Colonic mucosa (tissue), 4 donors: ENCODE data around the gene BMP2K. TPM values are rescaled to one million over a fixed set of nuclear protein-coding genes. Genes with fewer than 3 reads are reported as not detected.

Source experiments
- DNase-seq: peaks from one replicate; pipeline ENCODE4 v3.0.0-alpha.2; 2020
- H3K27ac ChIP-seq: fragments of 200-600 bp; one replicate; pipeline ENCODE4 v1.8.0; 2021
- H3K27me3 ChIP-seq: fragments of 200-600 bp; one replicate; pipeline ENCODE4 v1.8.0; 2021
- H3K36me3 ChIP-seq: fragments of 200-600 bp; one replicate; pipeline ENCODE4 v1.8.0; 2021
- H3K4me1 ChIP-seq: fragments of 200-600 bp; one replicate; pipeline ENCODE4 v1.8.0; 2021; ENCODE audit warnings: mild to moderate bottlenecking
- H3K4me3 ChIP-seq: fragments of 200-600 bp; one replicate; pipeline ENCODE4 v1.8.0; 2021
- H3K9ac ChIP-seq, 2 donors: one replicate each; pipeline ENCODE4 v1.7.0; 2013; ENCODE audit warnings: control low read depth in 2 of 2, low read depth in 2 of 2, low read length in 2 of 2
- H3K9me3 ChIP-seq: fragments of 200-600 bp; one replicate; pipeline ENCODE4 v1.8.0; 2021
- CTCF ChIP-seq: fragments of 200-600 bp; IDR thresholded peaks from one replicate; pipeline ENCODE4 v1.8.0; 2022; ENCODE audit warnings: antibody characterized with exemption, mild to moderate bottlenecking
- intact Hi-C: fragments of 100-400 bp; cut with DNase I; formaldehyde crosslinking; loops from one replicate; pipeline ENCODE4 v1.14.1; 2022
- total RNA-seq, 2 donors: library from RNA; stranded (reverse); fragmentation: NEBNext Ultra II Directional in 1 of 2; extraction: Animal tissue kit (Norgen Biotek cat#: 25700) in 1 of 2; gene quantifications; one replicate each; pipeline ENCODE4 v1.2.1, GENCODE V29; 2021
- donor health status: healthy.
- donor health status: DM: no; HTN: no; CAD: no.
- donor health status: DM: no; HTN: no; CAD: no.

Gene BMP2K
- total RNA-seq, 2 donors from 2014 or later = 52.4 to 55.7 TPM

GRCh38 chr4:78880874-78881492 lies 104.8 kb downstream of the BMP2K start:
- no peaks in the 10 kb centered on the region for H3K9me3 ChIP-seq
- H3K36me3 ChIP-seq = no peaks in the 10 kb centered on the region
- TF ChIP-seq CTCF = no peak
- no peak overlapping the region for H3K4me3 ChIP-seq
- no peaks in the 10 kb centered on the region for H3K4me1 ChIP-seq
- intact Hi-C loops = no loop called here
- no peak for DNase-seq
- H3K27me3 ChIP-seq = no peaks in the 10 kb centered on the region
- no peak overlapping the region for H3K9ac ChIP-seq
- no peak overlapping the region for H3K27ac ChIP-seq

DNA sequence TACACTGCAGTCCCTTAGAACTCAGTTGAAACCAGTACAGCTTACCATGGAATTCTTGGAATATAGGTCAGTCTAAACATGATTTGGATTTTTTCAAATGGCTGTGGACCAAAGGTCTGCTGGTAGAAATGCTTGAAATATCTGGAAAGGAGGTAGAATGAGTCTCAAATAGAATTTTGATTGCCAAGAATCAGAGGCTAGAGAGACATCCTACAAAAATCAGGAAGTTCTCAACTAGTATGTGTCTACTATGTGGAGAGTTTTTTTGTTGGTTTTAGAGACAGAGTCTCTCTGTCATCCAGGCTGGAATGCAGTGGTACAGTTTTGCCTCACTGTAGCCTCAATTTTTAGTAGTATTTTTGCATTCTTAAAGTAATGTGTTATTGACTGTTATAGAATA lies 109.4 kb downstream of the BMP2K start:
- no peaks in the 10 kb centered on the region for H3K9me3 ChIP-seq
- no peak for TF ChIP-seq CTCF

GRCh38 chr4:78889955-78890354 lies 113.8 kb downstream of the BMP2K start:
- intact Hi-C loops = no loop called here
- Histone ChIP-seq H3K27me3 (no peaks in the 10 kb centered on the region), H3K27ac (no peak overlapping the region), H3K36me3 (no peaks in the 10 kb centered on the region), H3K9me3 (no peaks in the 10 kb centered on the region), H3K9ac (no peak overlapping the region), H3K4me3 (no peak overlapping the region), H3K4me1 (no peaks in the 10 kb centered on the region)
- no peak for DNase-seq
- no peak for TF ChIP-seq CTCF

More for the DNA sequence above, 109.4 kb downstream of the BMP2K start:
- intact Hi-C loops = no loop called here
- Histone ChIP-seq H3K4me3 (no peak overlapping the region), H3K27me3 (no peaks in the 10 kb centered on the region), H3K9ac (no peak overlapping the region), H3K27ac (no peak overlapping the region), H3K36me3 (no peaks in the 10 kb centered on the region), H3K4me1 (no peaks in the 10 kb centered on the region)
- DNase-seq = no peak

GRCh38 chr4:78899302-78899701 lies 123.2 kb downstream of the BMP2K start:
- Histone ChIP-seq H3K4me1 (peaks cover 3% of the 10 kb centered on the region), H3K9ac (no peak overlapping the region), H3K27ac (no peak overlapping the region), H3K36me3 (no peaks in the 10 kb centered on the region), H3K9me3 (no peaks in the 10 kb centered on the region), H3K27me3 (no peaks in the 10 kb centered on the region), H3K4me3 (no peak overlapping the region)
- DNase-seq = no peak
- no peak for TF ChIP-seq CTCF
- intact Hi-C loops = no loop called here

DNA sequence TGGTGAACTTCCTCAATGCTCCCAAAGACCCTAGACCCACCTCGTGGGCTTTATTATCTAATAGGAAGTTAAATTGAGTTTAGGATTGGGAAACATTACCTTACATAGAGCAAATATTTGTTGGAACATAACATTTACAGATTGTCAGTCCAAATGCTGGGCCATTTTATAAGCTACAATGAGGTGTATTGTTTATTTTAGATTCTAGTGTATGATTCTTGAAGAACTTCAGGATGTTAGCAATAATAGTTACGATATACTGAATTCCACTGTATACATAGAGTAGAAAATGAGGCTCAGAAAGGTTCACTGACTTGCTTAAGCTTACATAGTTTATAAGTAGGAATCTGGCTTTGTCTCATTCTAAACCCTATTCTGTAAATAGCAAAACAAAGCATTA lies 125.7 kb downstream of the BMP2K start:
- H3K9me3 ChIP-seq = no peaks in the 10 kb centered on the region
- H3K36me3 ChIP-seq = no peaks in the 10 kb centered on the region
- H3K4me3 ChIP-seq = no peak overlapping the region
- no peaks in the 10 kb centered on the region for H3K27me3 ChIP-seq
- intact Hi-C loops = no loop called here
- DNase-seq = no peak
- H3K9ac ChIP-seq = no peak overlapping the region
- H3K27ac ChIP-seq = no peak overlapping the region
- peaks cover 3% of the 10 kb centered on the region for H3K4me1 ChIP-seq
- no peak for TF ChIP-seq CTCF
